Fibroblast of skin of scalp (primary cell): Measurements from ENCODE around the gene GLRX3.

Experiments
- DNase-seq: peaks from one replicate; pipeline ENCODE4 v3.0.0-alpha.2; 2013

Gene GLRX3

GRCh38 chr10:130208807-130209206, 72.6 kb downstream of the GLRX3 start:
- DNase-seq = no peak

GRCh38 chr10:130212746-130213145, 76.6 kb downstream of the GLRX3 start:
- no peak for DNase-seq

GRCh38 chr10:130213286-130214080, 77.3 kb downstream of the GLRX3 start:
- no peak for DNase-seq

- no peak for DNase-seq
These were observed 78.2 kb downstream of the GLRX3 start for GRCh38 chr10:130214431-130214830.

- DNase-seq = no peak
These were observed 79.2 kb downstream of the GLRX3 start for GRCh38 chr10:130215151-130215930.

- no peak for DNase-seq
These were observed 79.7 kb downstream of the GLRX3 start for GRCh38 chr10:130215931-130216231.

GRCh38 chr10:130218181-130218641, 82.0 kb downstream of the GLRX3 start:
- DNase-seq = no peak

GRCh38 chr10:130218936-130219335, 82.7 kb downstream of the GLRX3 start:
- no peak for DNase-seq

GRCh38 chr10:130220251-130221185, 84.3 kb downstream of the GLRX3 start:
- no peak for DNase-seq

- DNase-seq = no peak
These were observed 85.5 kb downstream of the GLRX3 start for GRCh38 chr10:130221456-130222375.

GRCh38 chr10:130222381-130222780, 86.2 kb downstream of the GLRX3 start:
- no peak for DNase-seq

GRCh38 chr10:130224228-130224627, 88.0 kb downstream of the GLRX3 start:
- DNase-seq = no peak

- no peak for DNase-seq
These were observed 89.8 kb downstream of the GLRX3 start for GRCh38 chr10:130226012-130226411.

- no peak for DNase-seq
These were observed 91.7 kb downstream of the GLRX3 start for GRCh38 chr10:130227883-130228282.
